Fibroblast of pulmonary artery (primary cell): ENCODE data around the gene NPHP4.

ENCODE experiments used
- DNase-seq: peaks from one replicate; pipeline ENCODE4 v3.0.0-alpha.2; 2010; ENCODE audit warnings: low read depth
- H3K4me3 ChIP-seq: replicated peaks from 2 replicates; pipeline ENCODE4 v1.5.1; 2011; ENCODE audit warnings: low read depth, mild to moderate bottlenecking, control low read depth, low read length, moderate library complexity
- TF ChIP-seq, protein P1 (sequence below): IDR thresholded peaks from 2 replicates; pipeline ENCODE4 v1.5.1; 2011; ENCODE audit warnings: mild to moderate bottlenecking, control low read depth, low read length, inconsistent platforms; ENCODE audit errors: missing control alignments

Gene NPHP4

DNA sequence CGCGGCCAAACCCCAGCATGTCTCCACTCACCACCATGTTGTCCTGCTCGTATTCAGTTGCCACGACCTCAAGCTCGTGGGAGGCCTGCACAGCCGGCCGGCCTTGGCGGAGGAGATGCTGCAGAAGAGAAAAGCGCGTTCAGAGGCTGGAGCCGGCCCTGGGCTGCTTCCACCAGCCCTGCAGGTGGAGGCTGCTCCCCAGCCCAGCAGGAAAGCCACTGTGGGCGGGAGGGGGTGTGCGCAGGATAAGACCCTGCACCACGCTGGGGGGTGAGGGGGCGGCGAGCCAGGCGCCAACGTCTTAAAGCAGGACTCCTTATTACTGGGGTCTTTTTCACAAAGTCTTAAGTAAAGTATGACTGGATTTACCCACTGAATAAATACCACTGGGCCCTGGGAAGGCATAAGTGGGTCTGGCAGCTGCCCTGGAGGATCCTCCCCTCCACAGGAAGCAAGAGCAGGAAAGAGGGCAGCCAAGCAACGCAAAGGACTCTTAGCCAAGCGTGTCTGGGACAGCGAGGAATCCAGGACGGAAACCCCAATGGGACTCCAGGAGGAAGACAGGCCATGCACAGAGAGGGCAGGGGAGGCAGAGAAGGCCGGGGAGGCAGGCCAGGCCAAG lies 104.8 kb downstream of the NPHP4 start:
- TF ChIP-seq, protein P1, sequence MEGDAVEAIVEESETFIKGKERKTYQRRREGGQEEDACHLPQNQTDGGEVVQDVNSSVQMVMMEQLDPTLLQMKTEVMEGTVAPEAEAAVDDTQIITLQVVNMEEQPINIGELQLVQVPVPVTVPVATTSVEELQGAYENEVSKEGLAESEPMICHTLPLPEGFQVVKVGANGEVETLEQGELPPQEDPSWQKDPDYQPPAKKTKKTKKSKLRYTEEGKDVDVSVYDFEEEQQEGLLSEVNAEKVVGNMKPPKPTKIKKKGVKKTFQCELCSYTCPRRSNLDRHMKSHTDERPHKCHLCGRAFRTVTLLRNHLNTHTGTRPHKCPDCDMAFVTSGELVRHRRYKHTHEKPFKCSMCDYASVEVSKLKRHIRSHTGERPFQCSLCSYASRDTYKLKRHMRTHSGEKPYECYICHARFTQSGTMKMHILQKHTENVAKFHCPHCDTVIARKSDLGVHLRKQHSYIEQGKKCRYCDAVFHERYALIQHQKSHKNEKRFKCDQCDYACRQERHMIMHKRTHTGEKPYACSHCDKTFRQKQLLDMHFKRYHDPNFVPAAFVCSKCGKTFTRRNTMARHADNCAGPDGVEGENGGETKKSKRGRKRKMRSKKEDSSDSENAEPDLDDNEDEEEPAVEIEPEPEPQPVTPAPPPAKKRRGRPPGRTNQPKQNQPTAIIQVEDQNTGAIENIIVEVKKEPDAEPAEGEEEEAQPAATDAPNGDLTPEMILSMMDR, result no peak
- H3K4me3 ChIP-seq, result no peak overlapping the region
- DNase-seq, result no peak

DNA sequence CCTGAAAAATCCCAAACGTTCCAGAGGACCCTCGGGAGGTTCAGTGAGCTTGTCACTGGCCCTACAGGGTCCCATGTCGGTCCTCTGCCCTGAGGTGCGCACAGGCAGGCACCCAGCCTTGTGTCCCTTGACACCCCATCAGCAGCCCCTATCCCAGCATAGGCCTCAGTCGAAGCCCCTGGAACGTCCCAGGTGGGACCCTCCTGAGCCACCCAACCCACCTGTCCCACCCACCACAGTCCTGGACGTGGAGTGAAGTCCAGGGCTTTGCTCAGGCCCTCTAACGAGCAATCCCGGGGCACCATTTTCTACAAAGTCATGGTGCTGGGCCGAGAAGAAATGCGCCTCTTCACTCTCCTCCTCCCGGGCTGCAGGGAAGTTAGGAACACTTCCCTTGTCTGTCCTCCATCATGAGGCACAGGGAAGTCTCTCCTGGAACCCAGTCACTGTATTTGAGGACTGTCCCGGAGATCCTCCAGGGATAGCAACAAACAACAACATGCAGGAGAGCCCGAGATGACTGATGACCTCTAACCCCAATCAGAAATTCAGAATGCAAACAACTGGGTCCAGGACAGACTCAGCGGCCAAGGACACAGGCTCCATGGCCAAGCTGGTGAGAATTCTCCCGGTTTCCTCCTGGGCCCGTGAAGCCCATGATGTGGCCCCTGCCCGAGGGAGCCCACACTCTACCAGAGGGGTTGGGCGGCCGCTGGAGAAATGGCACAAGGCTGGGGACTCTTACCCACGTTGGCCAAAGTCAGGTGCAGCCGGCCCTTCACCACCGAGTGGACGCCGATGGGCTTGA lies 105.5 kb downstream of the NPHP4 start:
- TF ChIP-seq, protein P1, result no peak
- no peak overlapping the region for H3K4me3 ChIP-seq
- DNase-seq, result no peak

DNA sequence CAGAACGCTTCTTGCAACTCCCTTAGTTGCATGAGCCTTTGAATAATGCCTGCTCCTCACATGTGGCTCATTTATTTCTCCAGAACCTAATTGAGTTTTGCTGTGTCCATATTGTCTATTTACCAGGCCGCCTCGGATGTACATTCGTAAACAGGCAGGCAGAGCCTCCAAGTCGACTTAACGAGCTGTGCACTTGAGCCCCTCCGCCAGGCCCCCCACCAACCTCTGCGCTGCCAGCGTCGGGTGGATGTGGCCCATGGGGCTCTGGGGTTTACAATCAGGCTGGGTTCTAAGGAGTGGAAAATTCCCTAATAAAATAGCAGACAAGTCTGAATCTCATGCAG lies 106.1 kb downstream of the NPHP4 start:
- TF ChIP-seq, protein P1, result no peak
- H3K4me3 ChIP-seq, result no peak overlapping the region
- DNase-seq, result no peak

DNA sequence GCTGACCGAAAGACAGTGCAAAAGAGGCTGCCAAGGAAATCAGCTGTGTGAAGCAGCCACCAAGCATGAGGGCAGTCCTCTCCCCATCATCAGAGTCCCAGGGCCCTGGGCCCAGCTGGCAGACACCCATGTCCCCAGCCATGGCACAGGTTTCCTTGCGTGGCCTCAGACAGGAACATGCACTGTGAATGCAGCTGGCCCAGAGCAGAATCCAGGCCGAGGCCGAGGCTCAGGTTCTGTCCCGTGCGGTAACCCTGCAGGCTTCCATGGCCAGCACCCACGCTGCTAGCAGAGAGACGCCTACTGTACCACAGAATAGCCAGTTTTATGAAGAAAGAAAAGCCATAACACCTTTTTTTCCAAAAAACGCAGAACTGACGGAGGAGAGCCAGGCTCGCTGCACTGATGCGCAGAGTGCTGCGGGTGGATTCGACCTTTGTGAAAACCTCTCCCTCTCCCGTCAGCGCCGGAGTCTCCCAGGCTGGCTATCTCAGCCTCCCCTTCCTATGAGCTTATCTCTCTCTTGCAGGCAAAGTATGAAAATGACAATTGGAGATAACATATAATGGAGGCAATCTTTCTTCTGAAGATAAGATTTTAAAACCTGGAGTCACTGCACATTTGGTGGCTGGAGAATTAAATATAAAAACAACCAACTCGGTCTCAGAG lies 106.6 kb downstream of the NPHP4 start:
- H3K4me3 ChIP-seq, result no peak overlapping the region
- TF ChIP-seq, protein P1, result no peak
- no peak for DNase-seq

GRCh38 chr1:5884110-5884509 lies 108.1 kb downstream of the NPHP4 start:
- TF ChIP-seq, protein P1, result no peak
- no peak overlapping the region for H3K4me3 ChIP-seq
- DNase-seq, result no peak

DNA sequence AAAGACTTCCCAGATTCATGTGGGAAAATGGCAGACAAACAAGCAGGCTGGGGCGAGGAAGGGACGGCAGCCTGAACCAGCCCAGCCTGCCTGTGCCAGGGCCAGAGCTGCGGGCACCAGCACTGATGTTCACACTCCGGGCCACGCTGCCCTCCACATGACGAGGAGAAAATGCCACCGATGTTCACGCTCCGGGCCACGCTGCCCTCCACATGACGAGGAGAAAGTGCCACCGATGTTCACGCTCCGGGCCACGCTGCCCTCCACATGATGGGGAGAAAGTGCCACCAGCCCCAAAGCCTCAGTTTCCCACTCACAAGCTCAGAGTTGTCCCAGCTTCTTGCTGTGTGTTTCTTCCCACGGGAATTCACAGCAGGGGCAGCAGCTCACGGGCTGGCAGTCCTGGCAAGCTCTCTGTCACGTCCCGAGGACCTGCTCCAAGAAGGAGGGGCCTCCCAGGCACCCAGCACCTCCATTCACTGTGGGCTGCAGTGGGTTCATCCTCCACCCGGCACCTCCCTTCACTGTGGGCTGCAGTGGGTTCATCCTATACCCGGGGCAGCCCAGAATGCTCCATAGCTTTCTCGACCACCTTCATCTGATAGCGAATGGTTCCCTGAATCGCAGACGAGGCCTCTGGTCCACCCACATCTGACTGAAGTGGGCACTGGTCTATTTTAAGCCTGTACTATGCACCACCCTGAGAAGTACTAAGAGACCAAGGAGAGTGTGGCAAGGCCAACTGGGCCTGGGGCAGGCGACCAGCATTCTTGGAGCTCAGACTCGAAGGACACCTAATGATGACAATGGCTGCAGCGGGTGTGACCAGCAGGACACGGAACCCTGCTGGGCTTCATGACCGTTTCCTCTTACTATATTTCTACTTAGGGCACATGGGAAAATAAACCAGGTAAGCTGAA lies 108.8 kb downstream of the NPHP4 start:
- TF ChIP-seq, protein P1, result no peak
- no peak overlapping the region for H3K4me3 ChIP-seq
- no peak for DNase-seq
